Measurements from ENCODE around the gene FTMT.

GRCh38 chr5:121850272-121850671, 1.4 kb upstream of the FTMT start:
- TF ChIP-seq EZH2phosphoT487 (IDR thresholded peaks at IDR 0.05; ENCODE audit: borderline replicate concordance, low read length) (no peak), CTCF (conservative IDR thresholded peaks at IDR 0.05; ENCODE audit: low read depth, low read length) (no peak)

Measured in PC-3 (cell line).